NCI-H524 treated with DMSO at 0.1 percent for 48 hours (cell line): ENCODE results near the gene OOSP3.
"Not testable (repeated sequence)": the region's sequence is repeated elsewhere in the genome, so short reads cannot be mapped to it uniquely, and the experiment has no call there.

Source experiments
- DNase-seq: peaks from one replicate; lab custom pipeline; 2025; lab: John Stamatoyannopoulos, UW

The OOSP3 gene

GRCh38 chr11:59877325-59877724 lies 1.3 kb upstream of the OOSP3 start:
- DNase-seq = no peak

- DNase-seq = no peak
Measured at GRCh38 chr11:59877784-59878183, 798 bp upstream of the OOSP3 start.

- DNase-seq = no peak
Measured at GRCh38 chr11:59879567-59879966, 985 bp downstream of the OOSP3 start.

- no peak for DNase-seq
Measured at GRCh38 chr11:59883597-59883996, 5.0 kb downstream of the OOSP3 start.

- not testable (repeated sequence) for DNase-seq
Measured at GRCh38 chr11:59887156-59887555, 8.6 kb downstream of the OOSP3 start.

GRCh38 chr11:59891781-59892181 lies 13.2 kb downstream of the OOSP3 start:
- DNase-seq = no peak

- DNase-seq = no peak
Measured at GRCh38 chr11:59894616-59895015, 16.0 kb downstream of the OOSP3 start.

- no peak for DNase-seq
Measured at GRCh38 chr11:59898046-59898445, 19.5 kb downstream of the OOSP3 start.

GRCh38 chr11:59898650-59899049 lies 20.1 kb downstream of the OOSP3 start:
- no peak for DNase-seq

GRCh38 chr11:59899532-59899931 lies 20.9 kb downstream of the OOSP3 start:
- DNase-seq = no peak

- DNase-seq = no peak
Measured at GRCh38 chr11:59900366-59901126, 22.0 kb downstream of the OOSP3 start.

GRCh38 chr11:59901306-59901705 lies 22.7 kb downstream of the OOSP3 start:
- DNase-seq = no peak

GRCh38 chr11:59903569-59903968 lies 25.0 kb downstream of the OOSP3 start:
- not testable (repeated sequence) for DNase-seq

GRCh38 chr11:59918480-59918879 lies 39.9 kb downstream of the OOSP3 start:
- DNase-seq = no peak

- no peak for DNase-seq
Measured at GRCh38 chr11:59918987-59919589, 40.5 kb downstream of the OOSP3 start.

- DNase-seq = no peak
Measured at GRCh38 chr11:59923813-59924212, 45.2 kb downstream of the OOSP3 start.

- DNase-seq = no peak
Measured at GRCh38 chr11:59931688-59932087, 53.1 kb downstream of the OOSP3 start.

- DNase-seq = no peak
Measured at GRCh38 chr11:59938132-59938531, 59.5 kb downstream of the OOSP3 start, which contains the start of gene OOSP1. Gene OOSP1, plus strand, starts transcription at chr11:59938432. Its CDS starts 23 bp downstream, at chr11:59938455.

GRCh38 chr11:59938718-59939117 lies 60.1 kb downstream of the OOSP3 start:
- DNase-seq = no peak

- DNase-seq = no peak
Measured at GRCh38 chr11:59939482-59939881, 60.9 kb downstream of the OOSP3 start.

- no peak for DNase-seq
Measured at GRCh38 chr11:59941091-59941490, 62.5 kb downstream of the OOSP3 start.

- no peak for DNase-seq
Measured at GRCh38 chr11:59943997-59944714, 65.6 kb downstream of the OOSP3 start.

- DNase-seq = no peak
Measured at GRCh38 chr11:59944720-59945119, 66.1 kb downstream of the OOSP3 start.
